NCI-H526 treated with DMSO at 0.1 percent for 48 hours (cell line): ENCODE measurements around the gene CCM2L.

Experiments
- DNase-seq: peaks from one replicate; lab custom pipeline; 2025; lab: John Stamatoyannopoulos, UW

The CCM2L gene

DNA sequence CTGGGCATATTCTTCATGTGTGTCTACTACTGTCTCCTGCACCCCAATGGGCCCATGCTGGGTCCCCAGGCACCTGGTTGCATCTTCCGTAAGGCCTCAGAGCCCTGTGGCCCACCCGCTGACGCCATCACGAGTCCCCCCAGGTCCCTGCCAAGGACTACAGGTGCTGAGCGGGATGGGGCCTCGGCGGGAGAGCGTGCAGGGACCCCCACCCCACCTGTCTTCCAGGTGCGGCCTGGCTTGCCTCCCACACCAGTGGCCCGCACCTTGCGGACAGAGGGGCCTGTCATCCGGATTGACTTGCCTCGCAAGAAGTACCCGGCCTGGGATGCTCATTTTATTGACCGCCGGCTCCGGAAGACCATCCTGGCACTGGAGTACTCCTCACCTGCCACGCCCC, 13.2 kb upstream of the CCM2L start:
- no peak for DNase-seq

DNA sequence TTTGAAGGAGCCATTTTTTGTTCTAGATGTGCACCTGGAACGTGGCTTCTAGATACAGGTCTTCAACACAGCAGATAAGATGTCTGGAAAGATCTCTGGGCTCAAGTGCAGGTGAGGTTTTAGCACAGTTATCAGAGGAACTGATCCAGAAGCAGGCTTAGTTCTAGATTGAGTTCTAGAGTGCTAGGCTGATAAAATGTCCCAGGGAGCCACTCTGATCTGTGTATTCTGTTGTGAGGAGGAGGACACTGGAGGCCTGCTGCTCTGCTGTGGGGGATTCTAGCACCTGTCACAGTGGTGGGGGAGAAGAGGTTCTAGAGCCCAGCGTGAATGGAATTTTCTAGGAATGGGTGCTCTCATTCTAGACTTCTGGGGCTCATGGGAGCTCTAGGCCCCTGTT, 12.0 kb upstream of the CCM2L start:
- DNase-seq = no peak

GRCh38 chr20:32003325-32003724, 6.9 kb upstream of the CCM2L start:
- DNase-seq = no peak

GRCh38 chr20:32004963-32005362, 5.3 kb upstream of the CCM2L start:
- DNase-seq = no peak

GRCh38 chr20:32006053-32006452, 4.2 kb upstream of the CCM2L start:
- no peak for DNase-seq

GRCh38 chr20:32006841-32007786, 3.1 kb upstream of the CCM2L start:
- no peak for DNase-seq

GRCh38 chr20:32007787-32008616, 2.2 kb upstream of the CCM2L start:
- DNase-seq = no peak

DNA sequence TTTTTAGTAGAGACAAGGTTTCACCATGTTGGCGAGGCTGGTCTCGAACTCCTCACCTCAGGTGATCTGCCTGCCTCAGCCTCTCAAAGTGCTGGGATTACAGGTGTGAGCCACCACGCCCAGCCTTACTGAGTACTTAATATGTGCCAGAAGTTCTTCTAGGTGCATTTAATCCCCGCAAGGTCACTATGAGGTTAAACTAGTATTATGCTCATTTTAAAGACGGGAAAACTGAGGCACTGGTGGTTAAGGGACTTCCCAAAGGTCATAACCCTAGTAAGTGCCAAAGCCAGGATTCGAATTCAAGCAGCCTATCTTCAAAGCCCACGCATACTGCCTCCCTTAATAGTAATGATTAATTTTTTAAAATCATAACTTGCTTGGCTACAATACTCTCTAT, 674 bp upstream of the CCM2L start:
- DNase-seq = no peak

GRCh38 chr20:32010666-32011065, 428 bp downstream of the CCM2L start:
- DNase-seq = no peak

DNA sequence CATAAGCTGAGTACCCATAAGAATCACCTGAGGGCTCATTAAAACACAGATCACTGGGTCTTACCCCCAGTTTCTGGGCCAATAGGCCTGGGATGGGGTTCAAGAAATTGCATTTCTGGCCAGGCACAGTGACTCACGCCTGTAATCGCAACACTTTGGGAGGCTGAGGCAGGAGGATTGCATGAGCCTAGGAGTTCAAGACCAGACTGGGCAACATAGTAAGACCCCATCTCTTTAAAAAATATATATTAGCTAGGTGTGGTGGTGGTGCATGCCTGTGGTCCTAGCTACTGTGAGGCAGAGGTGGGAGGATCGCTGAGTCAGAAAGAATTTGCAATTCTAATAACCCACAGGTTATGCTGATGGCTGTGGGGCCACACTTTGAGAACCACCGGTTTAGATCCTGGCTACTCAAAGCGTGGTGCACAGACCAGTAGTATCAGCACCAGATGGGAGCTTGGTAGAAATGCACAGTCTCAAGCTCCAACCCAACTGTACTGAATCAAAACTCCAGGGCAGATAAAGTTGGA, 2.0 kb downstream of the CCM2L start:
- DNase-seq = peak; percentile 44

GRCh38 chr20:32013326-32013725, 3.1 kb downstream of the CCM2L start:
- DNase-seq = no peak

DNA sequence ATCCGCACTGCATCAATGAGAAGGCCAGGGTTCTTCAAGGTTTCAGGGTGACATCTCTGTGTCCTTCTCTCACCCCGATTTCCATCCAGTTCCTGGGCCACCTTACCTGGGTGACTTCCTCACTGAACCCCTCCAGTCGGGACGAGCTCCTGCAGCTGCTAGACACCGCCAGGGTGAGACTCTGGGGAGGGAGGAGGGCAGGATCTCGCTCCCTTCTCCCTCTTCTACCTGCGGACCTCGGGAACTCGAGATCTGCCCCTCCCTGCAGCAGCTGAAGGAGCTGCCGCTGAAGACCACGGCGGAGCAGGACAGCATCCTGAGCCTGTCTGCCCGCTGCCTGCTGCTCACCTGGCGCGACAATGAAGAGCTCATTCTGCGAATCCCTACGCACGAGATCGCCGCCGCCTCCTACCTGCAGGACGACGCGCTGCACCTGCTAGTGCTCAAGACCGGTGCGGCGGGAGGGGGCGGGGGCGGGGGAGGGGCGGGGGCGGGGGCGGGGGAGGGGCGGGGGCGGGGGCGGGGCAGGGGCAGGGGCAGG, 7.5 kb downstream of the CCM2L start:
- DNase-seq = peak; percentile 94

- DNase-seq = peak; percentile 93
These were observed 8.3 kb downstream of the CCM2L start for GRCh38 chr20:32018269-32019155.

- DNase-seq = no peak
These were observed 8.9 kb downstream of the CCM2L start for GRCh38 chr20:32019156-32019510.

- DNase-seq = no peak
These were observed 9.6 kb downstream of the CCM2L start for GRCh38 chr20:32019563-32020463.

GRCh38 chr20:32021091-32021490, 10.9 kb downstream of the CCM2L start:
- no peak for DNase-seq

DNA sequence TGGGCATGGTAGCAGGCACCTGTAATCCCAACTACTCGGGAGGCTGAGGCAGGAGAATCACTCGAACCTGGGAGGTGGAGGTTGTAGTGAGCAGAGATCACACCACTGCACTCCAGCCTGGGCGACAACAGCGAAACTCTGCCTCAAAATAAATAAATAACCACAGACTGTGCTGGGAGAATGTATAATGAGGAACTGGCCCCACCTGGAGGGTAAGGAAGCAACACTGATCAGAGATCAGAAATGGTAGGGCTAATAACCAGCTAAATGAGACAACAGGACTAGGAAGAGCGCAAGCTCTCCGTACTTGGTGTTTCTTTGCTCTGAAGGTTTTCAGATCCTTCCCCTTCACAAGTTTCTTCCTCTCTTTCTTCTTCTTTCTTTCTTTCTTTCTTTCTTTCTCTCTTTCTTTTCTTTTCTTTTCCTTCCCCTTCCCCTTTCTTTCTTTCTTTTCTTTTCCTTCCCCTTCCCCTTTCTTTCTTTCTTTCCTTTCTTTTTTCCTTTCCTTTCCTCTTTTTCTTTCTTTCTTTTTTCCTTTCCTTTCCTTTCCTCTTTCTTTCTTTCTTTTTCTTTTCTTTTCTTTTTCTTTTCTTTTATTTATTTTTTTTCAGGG, 14.6 kb downstream of the CCM2L start:
- no peak for DNase-seq

- no peak for DNase-seq
These were observed 17.4 kb downstream of the CCM2L start for GRCh38 chr20:32027643-32028042.

DNA sequence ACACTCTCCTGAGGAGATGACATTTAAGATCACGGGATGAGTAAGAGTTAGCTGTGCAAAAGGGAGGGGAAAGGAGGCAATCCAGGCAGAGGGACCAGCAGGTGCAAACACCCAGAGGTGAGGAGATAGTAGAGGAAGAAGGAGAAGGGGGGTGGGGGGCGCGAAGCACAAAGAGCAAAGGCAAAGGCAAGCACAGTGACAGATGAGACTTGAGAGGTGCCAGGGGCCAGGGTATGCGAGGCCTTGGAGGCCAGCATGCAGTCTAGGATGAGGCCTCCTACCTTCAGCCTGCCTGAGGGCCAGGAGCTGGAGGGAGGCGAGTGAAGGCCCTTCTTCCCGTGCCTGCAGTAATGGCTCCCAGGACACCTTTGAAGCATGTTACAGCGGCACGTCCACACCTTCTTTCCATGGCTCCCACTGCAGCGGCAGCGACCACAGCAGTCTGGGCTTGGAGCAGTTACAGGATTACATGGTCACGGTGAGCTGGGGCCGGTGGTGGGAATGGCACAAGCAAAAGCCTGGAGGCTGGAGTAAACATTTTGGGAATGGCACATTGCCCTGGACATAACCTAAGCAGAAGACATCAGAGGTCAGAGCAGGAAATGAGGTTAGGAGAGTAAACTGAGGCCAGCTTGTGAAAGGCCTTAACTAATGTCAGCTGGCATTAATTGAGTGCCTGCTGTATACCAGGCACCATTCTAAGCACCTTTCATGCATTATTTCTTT, 18.6 kb downstream of the CCM2L start:
- peak; percentile 61 for DNase-seq
